ENCODE data around the gene PTPN21.

Gene PTPN21

DNA sequence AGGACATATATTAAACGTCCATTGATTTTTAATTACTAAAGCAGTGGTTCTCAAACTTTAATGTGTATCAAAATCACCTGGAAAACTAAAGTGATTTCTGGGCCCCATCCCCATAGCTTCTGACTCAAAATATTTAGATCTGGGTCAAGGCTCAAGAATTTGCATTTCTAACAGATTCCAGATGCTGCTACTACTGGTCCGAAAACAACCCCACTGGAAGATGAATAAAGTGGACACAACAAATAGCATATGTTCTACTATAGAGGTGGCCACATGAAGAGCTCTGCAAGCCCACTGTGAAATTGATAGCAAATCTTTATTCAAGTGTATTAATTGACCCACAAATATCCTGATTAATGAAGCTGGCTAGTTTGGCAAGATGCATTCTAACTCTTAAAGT lies 99.9 kb downstream of the PTPN21 start:
- DNase-seq, result no peak

DNA sequence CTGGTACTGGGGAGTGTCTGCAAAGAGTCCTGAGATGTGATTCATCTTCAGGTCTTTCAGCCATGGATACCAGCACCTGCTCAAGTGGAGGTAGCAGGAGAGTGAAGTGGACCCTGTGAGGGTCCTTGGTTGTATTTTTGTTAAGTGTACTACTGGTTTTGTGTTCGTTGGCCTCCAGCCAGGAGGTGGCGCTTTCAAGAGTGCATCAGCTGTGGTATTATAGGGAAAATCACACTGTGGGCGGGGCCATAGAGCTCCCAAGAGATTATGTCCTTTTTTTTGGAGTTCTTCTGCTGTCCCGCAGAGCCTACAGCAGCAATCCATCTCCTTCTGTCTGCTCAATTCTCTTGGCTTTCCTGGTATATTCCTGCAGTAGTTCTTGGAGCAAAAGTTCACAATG lies 102.6 kb downstream of the PTPN21 start:
- DNase-seq, result no peak

DNA sequence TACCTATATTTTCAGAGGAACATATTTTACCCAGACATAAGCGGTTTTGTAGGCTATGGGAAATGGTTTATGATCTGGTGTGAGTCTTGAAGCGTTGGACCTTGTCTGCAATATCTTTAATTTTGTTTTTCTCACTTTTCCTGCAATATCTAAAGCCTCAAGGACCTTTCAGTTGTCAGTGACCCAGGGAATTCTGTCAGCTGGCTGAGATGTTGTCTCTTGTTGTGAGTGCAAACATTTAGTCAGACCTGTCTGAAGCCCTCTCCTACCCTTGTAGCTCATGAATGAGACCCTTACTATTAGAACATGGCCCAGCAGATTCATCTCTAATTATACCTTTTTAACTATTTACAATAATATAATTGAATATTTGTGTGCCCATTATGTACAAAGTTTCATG lies 115.7 kb downstream of the PTPN21 start:
- no peak for DNase-seq

DNA sequence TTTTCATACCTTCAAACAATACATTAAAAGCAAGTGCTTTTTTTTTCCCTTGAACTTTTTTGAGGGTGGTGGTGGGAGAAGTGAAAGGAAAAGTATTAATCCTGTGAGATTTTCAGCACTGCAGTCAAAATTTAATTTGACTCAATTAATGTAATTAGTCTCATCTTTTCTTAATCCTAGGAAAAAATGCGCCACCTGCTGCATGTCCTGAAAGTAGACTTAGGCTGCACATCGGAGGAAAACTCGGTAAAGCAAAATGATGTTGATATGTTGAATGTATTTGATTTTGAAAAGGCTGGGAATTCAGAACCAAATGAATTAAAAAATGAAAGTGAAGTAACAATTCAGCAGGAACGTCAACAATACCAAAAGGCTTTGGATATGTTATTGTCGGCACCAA lies 117.1 kb downstream of the PTPN21 start:
- DNase-seq, result no peak

DNA sequence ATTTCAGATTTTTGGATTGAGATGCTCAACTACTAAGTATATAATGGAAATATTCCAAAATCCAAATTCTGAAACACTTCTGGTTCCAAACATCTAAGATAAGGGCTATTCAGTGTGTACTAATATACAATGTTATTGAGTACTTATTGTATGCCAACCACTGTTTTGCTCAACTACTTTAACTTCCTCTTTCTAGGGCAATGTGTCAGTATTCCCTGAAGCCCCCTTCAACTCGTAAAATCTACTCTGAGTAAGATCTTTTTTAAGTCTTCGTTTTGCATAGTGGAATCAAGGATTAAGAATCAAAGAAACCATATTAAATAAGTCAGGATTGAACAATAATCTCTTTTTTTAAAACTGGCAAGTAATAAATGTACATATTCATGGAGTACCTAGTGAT lies 123.8 kb downstream of the PTPN21 start:
- no peak for DNase-seq

DNA sequence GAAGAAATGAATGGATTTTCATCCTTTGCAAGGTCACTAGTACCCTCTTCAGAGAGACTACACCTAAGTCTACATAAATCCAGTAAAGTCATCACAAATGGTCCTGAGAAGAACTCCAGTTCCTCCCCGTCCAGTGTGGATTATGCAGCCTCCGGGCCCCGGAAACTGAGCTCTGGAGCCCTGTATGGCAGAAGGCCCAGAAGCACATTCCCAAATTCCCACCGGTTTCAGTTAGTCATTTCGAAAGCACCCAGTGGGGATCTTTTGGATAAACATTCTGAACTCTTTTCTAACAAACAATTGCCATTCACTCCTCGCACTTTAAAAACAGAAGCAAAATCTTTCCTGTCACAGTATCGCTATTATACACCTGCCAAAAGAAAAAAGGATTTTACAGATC lies 128.5 kb downstream of the PTPN21 start:
- DNase-seq, result no peak

DNA sequence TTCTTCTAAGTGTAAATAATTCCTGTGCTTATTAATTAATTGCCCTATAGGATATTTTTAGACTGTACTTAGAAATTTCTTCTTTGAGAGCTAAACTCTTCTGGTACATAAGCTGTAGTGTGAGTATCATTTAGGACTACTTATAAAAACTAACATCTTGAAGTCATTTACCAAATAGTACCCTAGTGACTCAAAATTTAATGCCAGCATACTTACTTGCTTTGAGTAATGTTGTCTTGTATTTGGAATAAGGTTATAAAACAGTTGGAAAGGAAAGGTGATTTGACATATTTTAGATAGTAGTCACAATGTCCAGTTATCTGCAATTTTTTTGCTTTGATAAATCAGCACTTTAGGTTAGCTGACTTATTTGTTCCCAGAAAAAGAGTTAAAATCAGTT lies 130.2 kb downstream of the PTPN21 start:
- DNase-seq, result no peak

DNA sequence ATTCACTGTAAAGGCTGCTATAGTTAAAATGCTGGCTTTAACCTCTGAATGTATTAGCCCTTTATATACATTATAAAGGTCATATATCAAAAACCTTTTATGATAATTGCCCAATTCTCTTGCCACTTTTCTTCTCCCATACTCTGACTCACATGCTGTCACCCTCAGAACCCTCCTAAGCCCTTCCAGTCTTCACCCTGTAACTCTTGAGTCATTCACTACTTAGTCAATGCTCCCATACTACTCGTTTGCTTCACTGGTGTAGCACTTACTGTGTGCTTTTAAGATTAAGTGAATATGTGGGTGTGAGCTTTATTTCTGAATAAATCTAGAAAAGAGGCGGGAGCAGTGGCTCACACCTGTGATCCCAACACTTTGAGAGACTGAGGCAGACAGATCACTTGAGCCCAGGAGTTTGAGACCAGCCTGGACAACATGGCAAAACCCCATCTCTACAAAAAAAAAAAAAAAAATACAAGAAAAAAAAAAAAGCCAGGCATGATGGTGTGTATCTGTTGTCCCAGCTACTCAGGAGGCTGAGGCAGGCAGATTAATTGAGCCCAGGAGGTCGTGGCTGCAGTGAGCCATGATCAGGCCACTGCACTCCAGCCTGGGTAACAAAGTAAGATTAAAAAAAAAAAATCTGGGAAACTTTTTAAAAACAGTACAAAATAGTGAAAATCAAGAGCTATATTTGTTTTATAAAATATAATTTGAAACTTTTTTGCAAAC lies 131.7 kb downstream of the PTPN21 start:
- no peak for DNase-seq

DNA sequence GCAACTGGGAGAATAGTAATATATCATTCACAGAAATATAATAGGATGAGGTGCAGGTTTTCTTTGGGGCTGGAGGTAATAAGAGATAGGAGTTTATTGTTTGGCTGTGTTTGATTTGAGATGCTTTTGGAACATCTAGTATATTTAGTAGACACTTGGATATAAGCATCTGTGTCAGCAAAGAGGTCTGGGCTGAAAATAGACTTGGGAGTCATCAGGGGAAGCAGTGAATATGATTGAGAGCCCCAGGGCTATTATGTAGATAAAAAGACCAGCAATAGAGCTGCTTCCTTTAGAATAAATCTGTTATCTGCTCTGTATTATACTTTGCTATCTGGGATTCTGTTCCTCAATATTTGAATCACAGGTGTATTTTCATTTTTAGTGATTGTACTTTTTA lies 132.8 kb downstream of the PTPN21 start:
- DNase-seq, result no peak

DNA sequence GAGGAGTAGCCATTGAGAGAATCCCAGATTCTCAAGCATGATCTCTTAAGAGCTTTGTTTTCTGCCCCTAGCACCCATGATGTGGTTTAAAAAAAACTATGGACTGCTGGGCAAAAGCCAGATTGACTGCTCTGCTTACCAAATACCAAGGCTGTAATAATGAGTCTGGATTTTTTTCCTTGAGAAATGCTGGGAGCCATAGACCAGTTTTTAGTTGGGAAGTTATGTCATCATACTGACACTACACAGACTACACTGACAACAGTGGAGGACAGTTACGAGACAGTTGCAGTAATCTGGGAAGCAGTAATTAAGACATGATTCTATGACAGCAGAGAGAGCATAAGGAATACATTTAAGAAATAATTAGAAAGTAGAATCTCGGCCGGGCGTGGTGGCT lies 133.5 kb downstream of the PTPN21 start:
- no peak for DNase-seq

DNA sequence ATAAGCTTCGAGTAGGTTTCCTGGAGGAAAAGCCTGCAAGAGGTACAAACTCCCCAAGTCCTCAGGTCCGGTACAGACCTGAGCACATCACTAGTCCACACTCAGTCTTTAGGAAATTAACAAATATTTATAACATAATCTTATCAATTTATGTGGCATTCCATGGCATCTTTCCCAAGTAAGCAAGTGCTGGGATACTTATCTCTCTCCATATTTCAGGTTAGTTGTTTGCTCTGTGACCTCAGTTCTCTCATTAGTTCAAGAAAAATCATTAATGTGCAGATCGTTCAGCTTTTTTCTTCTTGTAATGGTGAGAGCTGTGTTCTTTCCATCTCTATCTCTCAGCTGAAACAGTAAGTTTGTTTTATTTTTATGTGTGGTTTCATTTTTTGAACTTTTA lies 134.6 kb downstream of the PTPN21 start:
- no peak for DNase-seq

DNA sequence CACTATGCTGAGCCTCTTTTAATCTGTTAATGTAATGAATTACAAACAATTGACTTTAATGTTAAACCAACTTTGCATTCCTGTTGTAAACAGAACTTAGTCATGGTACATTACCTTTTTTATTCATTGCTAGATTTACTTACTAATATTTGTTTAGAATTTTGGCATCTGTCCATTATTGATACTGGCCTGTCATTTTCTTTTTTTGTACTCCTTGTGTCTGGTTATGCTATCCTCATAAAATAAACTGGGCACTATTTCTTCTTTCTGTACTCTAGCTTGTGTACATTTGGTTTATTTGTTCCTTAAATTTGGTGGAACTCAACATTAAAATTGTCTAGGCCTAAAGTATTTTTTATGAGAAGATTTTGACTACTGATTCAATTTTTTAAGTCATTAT lies 137.2 kb downstream of the PTPN21 start:
- no peak for DNase-seq
